A549 treated with GW870086 at 1 μM for 4 hours (cell line): Measurements from ENCODE around the gene GRK3. TPM values are rescaled to one million over a fixed set of nuclear protein-coding genes. Genes with fewer than 3 reads are reported as not detected.

Source experiments
- total RNA-seq: library from RNA; stranded (reverse); fragments of 200-300 nt; extraction: Qiagen RNA extraction; gene quantifications from 5 replicates; pipeline ENCODE4 v1.2.3, GENCODE V29; 2022; ENCODE audit warnings: low read depth

Gene GRK3
- 3.0 to 4.4 TPM (median 3.7 TPM) in 5 replicates for total RNA-seq

GRCh38 chr22:25564320-25564978 lies at the start of gene GRK3:
Gene GRK3, plus strand, starts transcription at chr22:25564675. Its CDS starts 366 bp downstream, at chr22:25565041.

DNA sequence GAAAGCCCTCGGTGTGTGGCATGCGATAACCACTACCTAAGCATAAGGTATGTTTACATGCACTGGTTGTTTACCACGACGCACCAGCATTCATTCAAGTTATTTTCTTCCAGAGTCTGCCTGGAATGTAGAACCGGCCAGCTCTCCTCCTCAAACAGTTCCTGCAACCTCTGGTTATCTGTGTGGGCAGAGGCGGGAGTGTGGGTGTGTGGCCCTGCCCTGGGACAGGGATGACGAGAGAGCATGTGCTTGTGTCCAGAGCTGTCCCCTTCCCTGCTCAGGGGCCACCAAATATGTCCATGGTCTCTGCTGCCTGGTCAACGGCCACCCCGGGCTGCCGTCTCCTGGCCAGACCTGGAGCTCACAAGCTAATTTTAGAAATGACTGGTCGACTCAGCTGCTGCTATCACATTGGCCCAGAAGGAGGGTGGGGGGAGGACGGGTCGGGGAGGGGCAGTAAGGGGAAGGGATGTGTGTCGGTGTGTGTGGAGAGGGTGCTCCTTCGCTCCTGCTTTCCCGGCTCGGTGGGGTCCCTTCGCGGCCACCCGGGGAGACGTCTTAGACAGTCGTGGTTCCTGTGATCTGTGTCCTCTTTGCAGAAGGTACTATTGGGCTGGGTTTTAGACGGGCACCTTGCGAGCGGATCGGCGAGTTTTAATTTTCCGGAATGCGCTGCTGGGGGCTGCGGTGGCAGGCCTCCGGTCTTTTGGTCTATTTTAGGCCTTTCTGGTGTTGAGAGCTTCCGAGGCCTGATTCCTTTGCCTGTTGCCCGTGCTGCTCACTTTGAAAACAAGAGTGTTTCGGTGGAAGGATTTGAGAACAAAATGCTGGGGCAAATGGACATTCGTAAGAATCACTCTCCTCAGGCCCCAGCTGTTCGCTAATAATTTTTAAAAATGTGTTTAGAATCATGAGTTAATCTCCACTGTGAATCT lies 177.5 kb downstream of the GRK3 start, which contains the start of gene MYO18B:
Gene MYO18B (plus strand): TSS at position 497 of the 935 bp plus-strand sequence. CDS start 18,905 bp downstream, outside the sequence.

Other genes starting within 250 kb of the GRK3 start
- gene MYO18B, start 177.5 kb downstream of the GRK3 start, total RNA-seq = 0.03 to 0.09 TPM (median 0.06 TPM) in 5 replicates